SH-SY5Y (cell line): ENCODE results near the gene RGS7.

Experiments used
- GATA2 ChIP-seq: IDR thresholded peaks from 2 replicates; pipeline ENCODE4 v1.6.1; 2011; ENCODE audit warnings: mild to moderate bottlenecking, low read depth, low read length
- GATA3 ChIP-seq: IDR thresholded peaks from 2 replicates; pipeline ENCODE4 v1.6.1; 2011; ENCODE audit warnings: low read depth, mild to moderate bottlenecking, low read length, moderate library complexity

DNA sequence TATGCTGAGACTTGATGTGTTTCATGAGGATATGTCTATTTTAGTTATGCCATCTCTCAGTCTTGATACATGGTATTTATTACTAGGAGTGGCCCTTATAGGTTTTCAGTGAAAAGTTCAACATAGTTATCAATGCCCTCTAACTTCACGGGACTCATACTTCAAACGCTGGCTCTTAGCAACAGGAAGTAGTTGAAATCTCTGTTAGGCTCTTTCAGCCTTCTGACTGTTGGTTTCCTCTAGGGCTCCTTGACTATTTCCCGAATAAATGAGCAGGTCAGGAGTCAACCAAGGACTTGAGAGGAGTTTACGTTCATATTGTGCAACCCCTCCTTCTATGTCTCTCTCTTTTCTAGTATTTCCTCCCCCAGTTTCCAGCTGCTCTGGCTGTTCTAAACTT is 141.8 kb downstream of the RGS7 start:
- TF ChIP-seq GATA2: no peak
- no peak for TF ChIP-seq GATA3
